G401 (cell line): ENCODE data around the gene PLA2G2C. TPM values are rescaled to one million over a fixed set of nuclear protein-coding genes. Genes with fewer than 3 reads are reported as not detected.
"Not testable (repeated sequence)": the region's sequence is repeated elsewhere in the genome, so short reads cannot be mapped to it uniquely, and the experiment has no call there.

Experiments
- DNase-seq: peaks from one replicate; pipeline ENCODE4 v3.0.0-alpha.2; 2015; ENCODE audit warnings: low spot score
- in situ Hi-C: cut with HindIII; loops from 2 replicates; pipeline ENCODE4 v1.10.0; 2016; ENCODE audit warnings: low sequenced_read_pairs, mixed read lengths
- total RNA-seq: library from RNA; depleted of rRNA; stranded (reverse); fragments of >200 nt; shearing (Covaris generic); gene quantifications from 2 replicates; pipeline ENCODE4 v1.2.3, GENCODE V29; 2014

PLA2G2C gene
- total RNA-seq, 1 experiment from 2014 or later, result not detected

DNA sequence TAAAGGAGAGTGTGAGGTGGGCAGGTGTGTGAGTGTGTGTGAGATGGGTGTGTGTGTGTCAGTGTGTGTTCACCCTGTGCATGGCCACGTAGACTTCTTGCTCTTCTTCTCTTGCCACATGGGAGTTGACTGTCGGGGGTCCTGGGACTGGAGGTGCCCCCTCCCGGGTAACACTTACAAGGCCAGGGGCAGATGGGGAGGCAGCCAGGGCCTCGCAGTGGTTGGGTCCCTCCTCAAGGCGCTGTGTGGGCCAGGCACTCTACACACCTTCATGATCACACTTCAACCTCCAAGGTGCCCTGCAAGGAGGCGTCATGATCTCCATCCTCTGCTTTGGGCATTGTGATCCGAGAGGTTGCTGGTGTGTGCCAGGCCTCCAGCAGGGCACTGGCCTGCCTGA is 44.9 kb downstream of the PLA2G2C start:
- in situ Hi-C loops, result no loop called here
- DNase-seq, result no peak

DNA sequence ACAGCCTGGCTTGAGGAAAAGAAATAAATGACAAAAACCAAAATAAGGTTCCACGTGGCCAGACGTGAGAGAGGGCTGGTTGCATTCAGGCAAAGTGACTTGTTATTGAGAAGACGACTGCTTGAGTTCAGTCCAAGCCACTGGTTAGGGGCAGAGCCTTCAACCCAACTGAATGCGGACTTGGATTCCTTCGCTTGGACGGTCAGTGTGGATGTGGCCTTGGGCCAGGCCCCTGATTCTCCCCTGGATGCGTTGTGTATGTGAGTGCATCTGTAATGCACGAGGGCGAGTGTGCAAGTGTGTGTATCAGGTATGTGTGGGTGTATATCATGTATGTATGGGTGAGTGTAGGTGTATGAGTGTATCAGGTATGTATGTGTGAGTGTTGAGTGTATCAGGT is 45.3 kb downstream of the PLA2G2C start:
- in situ Hi-C loops, result no loop called here
- no peak for DNase-seq

DNA sequence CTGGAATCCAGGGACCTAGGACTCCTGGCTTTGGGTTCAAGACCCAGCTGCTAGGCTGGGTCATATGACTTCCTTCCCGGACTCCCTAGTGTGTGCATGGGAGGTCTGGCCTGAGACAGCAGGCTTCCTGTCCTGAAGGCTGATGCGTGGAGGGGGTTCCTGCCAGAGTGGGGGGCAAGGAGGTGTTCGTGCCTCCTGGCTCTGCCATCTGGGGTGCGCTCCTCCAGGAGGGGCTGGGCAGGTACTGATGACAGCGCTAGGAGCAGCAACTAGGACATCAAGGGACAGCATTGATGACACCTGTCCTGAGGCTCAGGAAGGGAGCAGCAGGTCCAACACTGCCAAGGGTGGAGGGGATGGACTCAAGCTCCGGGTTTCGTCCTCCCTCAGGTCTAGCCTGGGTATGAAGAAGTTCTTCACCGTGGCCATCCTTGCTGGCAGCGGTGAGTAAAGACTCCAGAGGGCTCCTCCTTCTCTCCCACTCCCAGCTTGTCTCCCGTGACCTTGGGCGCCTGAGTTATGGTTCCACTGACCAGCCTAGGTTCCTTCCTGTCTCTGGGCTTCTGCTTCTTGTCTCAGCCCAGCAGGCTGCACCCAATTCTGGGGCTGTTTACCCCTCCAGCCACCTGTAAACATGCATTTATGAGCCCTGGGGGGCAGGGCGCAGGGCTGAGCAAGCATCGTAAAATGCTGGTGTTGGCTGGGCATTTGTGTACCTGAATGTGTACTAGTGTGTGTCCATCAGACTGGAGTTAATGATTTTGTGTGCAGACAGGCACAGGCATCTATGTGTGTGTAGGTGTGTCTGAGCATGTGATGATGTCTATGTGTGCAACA is 46.3 kb downstream of the PLA2G2C start:
- in situ Hi-C loops, result no loop called here
- no peak for DNase-seq

DNA sequence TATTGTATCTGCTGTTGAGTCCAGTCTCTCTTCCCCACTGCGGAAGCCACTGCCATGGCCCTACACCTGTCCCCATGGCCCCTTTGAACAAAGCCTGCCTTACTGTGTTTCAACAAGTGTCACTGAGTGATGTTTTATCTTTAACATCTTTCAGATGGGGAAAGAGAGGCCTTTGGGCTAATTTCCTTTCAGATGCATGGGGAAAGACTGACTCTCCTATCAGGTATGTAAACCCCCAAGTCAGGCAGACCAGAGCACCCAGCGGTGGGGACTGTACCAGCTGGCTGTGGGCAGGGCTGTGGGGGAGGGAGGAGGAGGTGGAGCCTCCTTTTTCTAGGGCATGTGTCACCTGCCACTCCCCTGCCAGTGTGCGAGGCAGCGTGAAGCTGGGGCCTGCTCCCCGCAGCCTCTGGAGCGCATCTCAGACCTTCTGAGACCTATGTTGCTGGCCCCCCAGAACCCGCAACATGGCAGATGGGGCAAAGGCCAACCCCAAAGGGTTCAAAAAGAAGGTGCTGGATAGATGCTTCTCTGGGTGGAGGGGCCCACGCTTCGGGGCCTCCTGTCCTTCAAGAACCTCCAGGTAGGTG is 47.3 kb downstream of the PLA2G2C start, which contains the start of gene PLA2G2F:
TSS of gene PLA2G2F (plus strand) at position 363 of the 590 bp plus-strand sequence. CDS start at position 468, 105 bp downstream.
- DNase-seq, result no peak
- in situ Hi-C loops, result no loop called here

DNA sequence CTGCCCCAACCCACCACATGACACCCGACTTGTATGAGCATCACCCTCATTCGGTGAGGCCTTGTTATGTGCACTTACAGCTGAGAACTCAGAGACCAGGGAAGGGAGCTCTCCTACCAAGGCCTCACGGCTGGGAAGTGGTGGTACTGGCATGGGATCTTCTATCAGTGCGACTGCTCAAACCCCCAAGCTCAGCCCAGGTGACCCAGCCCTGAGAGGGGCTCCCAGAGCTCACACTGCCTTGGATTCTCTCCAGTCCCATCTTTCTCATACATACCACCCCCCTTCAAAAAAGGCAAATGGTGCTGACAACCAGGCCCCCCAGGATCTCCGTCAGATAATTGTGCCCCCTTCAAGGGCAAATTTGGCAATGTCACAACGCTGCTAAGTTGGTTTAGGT is 48.0 kb downstream of the PLA2G2C start:
- in situ Hi-C loops, result no loop called here

DNA sequence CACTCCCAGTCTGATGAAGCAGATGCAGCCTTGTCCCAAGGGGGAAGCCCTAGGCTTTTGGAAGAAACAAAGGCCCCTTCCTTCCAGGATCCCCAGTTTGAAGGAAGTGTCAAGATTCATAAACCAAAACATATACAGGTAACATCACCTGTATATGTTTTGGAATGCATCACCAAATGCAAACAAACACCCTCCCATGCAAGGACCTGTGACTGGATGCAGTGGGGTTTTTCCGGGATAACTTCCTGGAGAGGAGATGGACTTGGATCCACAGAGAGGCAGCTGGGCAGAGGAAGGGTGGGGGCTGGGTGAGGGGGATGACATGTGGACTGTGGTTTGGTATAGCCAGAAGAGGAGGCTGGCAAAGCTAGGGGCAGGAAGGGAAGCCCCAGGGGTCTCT is 48.7 kb downstream of the PLA2G2C start:
- in situ Hi-C loops, result no loop called here

More for the DNA sequence above, 48.0 kb downstream of the PLA2G2C start:
- no peak for DNase-seq

DNA sequence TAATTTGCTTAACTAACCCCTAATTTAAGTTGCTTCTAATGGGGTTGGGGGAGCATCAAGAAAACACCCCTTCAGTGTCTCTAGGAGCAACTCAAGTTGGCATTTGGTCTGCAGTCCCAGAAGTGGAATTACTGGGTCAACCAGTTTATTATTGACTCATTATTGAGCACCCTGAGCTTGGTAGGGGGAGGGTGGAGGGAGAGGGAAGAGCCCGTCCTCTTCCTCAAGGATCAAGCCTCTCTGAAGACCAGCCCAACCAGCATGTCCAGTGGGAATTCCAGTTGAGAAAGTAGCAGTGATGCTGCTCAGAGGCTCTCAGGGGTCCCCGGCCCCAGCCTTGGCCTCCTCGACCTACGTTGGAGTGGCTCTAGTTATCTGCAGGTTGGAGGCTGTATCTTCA is 49.3 kb downstream of the PLA2G2C start:
- no peak for DNase-seq
- in situ Hi-C loops, result no loop called here

More for the DNA sequence above, 48.7 kb downstream of the PLA2G2C start:
- no peak for DNase-seq

DNA sequence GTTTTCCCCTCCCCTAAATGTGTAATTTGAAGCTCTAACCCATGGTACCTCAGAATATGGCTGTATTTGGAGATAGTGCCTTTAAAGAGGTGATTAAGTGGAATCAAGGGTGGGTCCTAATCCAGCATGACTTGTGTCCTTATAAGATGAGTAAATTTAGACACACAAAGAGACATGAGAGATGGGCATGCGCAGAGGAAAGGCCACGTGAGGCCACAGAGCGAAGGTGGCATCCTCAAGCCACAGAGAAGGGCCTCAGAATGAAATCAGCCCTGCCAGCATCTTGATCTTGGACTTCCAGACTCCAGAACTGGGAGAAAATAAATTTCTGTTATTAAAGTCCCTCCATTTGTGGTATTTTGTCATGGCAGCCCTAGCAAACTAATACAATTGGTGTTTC is 50.1 kb downstream of the PLA2G2C start:
- in situ Hi-C loops, result no loop called here
- no peak for DNase-seq

DNA sequence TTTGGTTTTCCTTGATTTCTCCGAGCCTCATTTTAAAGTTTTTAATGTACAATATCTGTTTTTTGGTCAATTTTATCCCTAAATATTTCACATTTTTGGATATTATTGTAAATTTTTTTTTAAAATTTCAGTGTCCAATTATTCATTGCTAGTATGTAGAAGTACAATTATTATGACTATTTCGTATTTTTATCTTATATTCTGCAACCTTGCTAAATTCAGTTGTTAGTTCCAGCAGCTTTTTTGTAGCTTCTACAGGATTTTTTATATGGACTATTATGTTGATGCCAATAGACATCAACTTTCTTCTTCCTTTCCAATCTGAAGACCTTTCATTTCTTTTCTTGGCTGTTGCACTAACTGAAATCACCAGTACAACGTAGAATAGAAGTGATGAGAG is 51.3 kb downstream of the PLA2G2C start:
- no peak for DNase-seq
- in situ Hi-C loops, result no loop called here

DNA sequence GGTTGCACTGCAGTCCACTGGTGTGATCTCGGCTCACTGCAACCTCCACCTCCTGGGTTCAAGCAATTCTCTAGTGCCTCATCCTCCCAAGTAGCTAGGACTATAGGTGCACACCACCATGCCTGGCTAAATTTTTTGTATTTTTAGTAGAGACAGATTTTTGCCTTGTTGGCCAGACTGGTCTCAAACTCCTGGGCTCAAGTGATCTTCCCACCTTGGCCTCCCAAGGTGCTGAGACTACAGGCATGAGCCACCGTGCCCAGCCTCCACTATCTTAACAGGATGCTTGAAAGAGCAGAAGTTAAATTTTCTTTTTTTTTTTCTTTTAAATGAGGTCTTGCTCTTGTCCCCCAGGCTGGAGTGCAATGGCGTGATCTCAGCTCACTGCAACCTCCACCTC is 55.8 kb downstream of the PLA2G2C start:
- DNase-seq, in situ Hi-C loops: not testable (repeated sequence)

DNA sequence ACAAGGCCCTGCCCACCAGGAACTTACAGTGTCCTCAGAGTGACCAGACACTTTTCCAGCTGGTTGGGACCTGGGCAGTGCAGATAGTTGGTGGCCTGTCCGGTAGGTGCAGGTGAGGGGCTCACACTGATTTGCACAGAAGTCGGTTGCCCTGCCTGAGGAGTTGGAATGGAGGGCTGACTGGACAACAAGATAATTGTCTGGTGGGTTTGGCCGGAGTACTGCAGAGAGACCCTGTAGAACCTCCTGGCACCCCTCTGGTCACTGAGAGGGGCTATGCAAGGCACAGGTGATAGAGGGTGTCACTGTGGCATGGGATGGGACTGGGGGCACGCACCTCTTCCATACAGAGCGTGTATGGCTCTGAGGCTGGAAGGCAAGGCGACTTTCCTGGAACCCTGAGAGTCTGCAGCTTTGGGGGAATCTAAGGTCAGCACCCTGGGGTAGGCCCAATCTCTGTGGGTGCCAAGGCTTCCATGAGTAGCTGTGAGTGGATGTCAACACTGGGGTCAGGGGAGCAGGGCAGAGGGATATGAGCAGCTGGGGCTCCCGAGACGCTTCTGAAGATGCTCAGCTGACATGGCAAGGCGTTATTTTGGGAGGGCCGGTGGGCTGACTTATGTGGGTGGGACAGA is 59.4 kb downstream of the PLA2G2C start:
- in situ Hi-C loops, result no loop called here
- no peak for DNase-seq

DNA sequence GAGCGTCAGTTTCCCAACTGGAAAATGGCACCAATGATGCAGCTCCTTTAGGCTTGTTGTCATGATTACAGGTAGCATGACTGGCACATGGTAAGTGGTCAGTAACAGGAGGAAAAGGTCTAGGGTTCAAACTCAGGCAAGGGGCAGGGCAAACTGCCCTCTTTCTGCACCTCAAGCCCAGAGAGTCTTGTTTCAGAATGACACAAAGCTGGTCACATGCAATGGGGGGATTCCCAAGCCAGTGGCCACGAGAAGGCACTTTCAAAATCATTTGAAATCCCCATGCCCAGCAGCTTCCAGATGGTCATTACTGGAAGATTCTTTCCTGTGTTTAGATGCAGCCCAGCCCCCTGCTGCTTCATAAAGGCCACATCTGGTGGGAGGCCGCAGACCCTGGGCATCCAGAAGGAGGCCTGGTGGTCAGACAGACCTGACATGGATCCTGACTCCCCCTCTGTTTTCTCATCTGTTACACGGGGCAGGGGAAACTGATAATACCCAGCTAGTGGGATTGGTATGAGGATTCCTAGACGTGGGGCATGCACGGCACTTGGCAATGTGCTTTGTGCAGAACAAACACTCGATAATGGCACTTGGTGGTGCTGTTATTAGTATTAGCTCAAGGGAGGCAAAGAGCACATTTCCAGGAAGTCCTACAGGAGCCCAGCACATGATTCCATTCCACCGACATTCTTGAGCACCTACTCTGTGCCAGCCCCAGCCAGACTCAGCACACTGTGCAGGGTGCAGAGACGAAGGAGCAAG is 60.1 kb downstream of the PLA2G2C start:
- in situ Hi-C loops, result no loop called here
- DNase-seq, result no peak

DNA sequence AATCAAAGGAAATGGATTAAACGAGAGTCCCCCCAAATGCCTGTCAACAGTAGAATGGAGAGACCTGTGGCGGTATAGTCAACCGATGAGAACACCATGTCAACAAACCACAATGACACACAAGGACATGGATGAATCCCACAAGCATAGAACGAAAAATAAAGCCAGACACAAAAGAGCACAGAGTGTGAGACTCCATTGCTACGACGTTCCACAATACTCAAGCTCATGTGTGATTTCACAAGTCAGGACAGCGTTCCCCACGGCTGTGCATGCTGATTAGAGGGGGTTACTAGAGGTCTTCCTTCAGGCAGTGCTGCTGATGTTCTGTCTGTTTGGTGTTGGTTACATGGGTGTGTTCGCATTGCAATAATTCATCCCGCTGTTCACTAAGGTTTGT is 61.2 kb downstream of the PLA2G2C start:
- in situ Hi-C loops, result no loop called here

DNA sequence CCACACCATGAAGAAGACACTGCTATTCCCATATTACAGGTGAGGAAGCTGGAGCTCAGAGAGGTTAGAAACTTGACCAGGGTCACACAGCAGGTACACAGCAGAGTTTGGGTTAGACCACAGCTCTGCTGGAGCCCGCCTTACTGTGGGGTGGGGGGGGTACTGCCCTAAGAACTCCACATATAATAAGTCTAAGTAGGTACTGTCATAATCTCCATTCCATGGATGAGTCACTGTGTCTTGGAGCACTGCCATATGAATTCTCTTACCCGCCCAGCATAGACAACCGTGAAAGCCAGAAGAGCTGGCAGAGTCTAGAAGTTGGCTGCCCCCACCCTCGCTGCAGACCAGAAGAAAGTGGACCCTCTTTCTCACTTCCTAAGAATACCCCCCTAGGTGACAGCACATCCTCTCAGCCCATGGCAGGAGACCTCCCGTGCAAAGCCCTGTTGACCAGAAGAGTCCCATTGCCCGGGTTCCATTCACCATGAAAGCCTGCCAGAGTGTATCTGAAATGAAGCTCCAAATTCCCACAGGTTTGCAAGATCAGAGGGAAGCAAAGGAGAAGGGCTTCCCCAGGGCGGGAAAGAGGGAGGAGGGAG is 61.8 kb downstream of the PLA2G2C start:
- in situ Hi-C loops, result no loop called here
- DNase-seq, result no peak

More for the DNA sequence above, 61.2 kb downstream of the PLA2G2C start:
- DNase-seq, result no peak

DNA sequence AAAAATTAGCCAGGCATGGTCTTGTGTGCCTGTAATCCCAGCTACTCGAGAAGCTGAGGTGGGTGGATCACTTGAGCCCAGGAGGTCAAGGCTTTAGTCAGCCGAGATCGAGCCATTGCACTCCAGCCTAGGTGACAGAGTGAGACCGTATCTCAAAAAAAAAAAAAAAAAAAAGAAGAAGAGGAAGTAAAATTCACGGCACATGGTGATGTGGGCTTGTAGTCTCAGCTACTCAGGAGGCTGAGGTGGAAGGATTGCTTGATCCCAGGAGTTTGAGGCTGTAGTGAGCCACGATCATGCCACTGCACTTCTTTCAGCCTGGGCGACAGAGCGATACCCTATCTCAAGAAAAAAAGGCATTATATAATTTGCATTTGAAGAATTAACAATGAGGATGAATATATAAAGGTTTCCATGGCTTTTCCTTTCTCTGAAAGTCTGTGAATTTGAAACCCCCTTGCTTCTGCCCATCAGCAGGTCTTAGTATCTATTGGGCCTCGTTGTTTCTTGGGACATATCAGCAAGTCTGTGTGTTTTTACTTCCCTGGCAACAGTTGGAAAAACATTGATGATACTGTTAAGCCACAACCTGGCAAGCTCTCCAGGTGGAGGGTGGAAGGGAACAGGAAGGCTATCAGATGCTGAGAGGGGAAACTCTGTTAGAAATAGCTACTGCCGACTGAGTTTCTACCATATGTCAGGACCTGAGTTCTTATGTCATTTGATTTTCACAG is 62.4 kb downstream of the PLA2G2C start:
- in situ Hi-C loops, result no loop called here
- DNase-seq, result no peak

DNA sequence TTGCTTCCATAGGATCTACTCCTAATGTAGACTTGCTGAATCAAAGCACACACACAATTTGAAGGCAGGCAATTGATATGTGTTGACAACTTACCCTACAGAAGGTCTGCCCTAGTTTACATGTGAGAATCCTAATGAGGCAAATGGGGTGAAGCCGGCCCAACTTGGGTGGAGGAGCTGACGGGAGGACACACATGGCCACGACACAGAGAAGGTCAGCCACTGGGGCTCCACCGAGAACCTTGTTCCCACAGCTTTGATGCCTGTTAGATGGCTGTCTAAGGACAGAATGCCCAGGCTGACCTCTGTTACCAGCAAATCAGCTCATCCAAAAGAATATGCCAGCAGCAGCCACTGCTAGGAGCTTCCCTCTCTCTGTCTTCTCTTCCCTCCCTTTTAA is 65.5 kb downstream of the PLA2G2C start:
- in situ Hi-C loops, result no loop called here

DNA sequence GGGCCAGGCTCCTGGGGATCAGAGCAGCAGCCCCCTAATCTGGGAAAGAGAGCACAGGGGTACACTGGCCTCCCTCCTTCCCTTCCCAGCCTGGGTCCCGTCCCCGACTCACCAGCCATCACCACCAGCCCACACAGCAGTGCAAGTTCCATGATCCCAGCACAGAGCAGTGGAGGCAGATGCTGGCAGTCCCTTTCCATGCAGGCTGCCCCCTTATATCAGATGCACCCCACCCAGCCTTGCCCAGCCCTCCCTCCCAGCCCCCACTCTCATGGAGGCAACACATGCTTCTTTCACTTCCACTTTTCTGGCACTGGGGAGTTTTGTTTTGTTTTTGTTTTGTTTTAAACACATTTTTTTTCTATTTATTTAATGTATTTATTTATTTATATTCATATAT is 67.0 kb downstream of the PLA2G2C start, which contains the start of gene PLA2G2D:
TSS of gene PLA2G2D (minus strand) at position 190 of the 400 bp plus-strand sequence. CDS start at position 152, 38 bp downstream.
- in situ Hi-C loops, result no loop called here
- no peak for DNase-seq

More for the DNA sequence above, 65.5 kb downstream of the PLA2G2C start:
- no peak for DNase-seq

DNA sequence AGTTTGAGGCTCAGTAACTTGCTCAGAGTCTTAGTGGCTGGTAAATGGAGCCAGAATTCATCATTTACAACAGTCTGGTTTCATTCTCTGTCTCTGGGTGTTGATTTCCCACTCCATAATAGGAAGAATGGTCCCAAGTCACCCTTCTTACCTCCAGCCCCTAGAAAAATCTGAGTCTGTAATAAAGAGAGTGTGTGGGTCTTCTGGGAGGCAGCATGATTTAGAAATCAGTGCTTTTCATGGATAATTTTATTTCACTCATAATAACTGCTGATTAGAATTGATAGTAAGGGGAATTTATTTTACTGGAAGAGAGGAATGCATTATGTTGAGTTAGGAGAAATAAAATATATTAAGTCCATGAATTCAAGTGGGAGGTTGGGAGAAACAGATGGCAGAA is 69.1 kb downstream of the PLA2G2C start:
- no peak for DNase-seq
- in situ Hi-C loops, result no loop called here
